Fibroblast of lung (primary cell): ENCODE results near the gene PRCC. TPM values are rescaled to one million over a fixed set of nuclear protein-coding genes. Genes with fewer than 3 reads are reported as not detected.

Source experiments
- DNase-seq, 2 donors: peaks; one replicate each; pipeline versions ENCODE4 v3.0.0 to v3.0.0-alpha.2; 2010; ENCODE audit warnings: low read depth in 2 of 2
- H2AFZ ChIP-seq: 2 replicates; pipeline ENCODE4 v1.5.1; 2012; ENCODE audit warnings: low read length, control low read depth, inconsistent platforms
- H3K27ac ChIP-seq: 2 replicates; pipeline ENCODE4 v1.5.1; 2011; ENCODE audit warnings: low read length, control low read depth; ENCODE audit not compliant: insufficient read depth
- H3K27me3 ChIP-seq: 2 replicates; pipeline ENCODE4 v1.5.1; 2011; ENCODE audit warnings: mild to moderate bottlenecking, low read length; ENCODE audit not compliant: control insufficient read depth, insufficient read depth
- H3K36me3 ChIP-seq: 2 replicates; pipeline ENCODE4 v1.5.1; 2011; ENCODE audit warnings: low read length; ENCODE audit not compliant: control insufficient read depth, insufficient read depth
- H3K4me1 ChIP-seq: 2 replicates; pipeline ENCODE4 v1.5.1; 2011; ENCODE audit warnings: low read length; ENCODE audit not compliant: control insufficient read depth, insufficient read depth; ENCODE audit errors: extremely low read depth
- H3K4me2 ChIP-seq: 2 replicates; pipeline ENCODE4 v1.5.1; 2011; ENCODE audit warnings: low read length, control low read depth; ENCODE audit not compliant: insufficient read depth; ENCODE audit errors: extremely low read depth
- H3K4me3 ChIP-seq, 4 experiments: fragments of 200-600 bp in 1 of 4; sonication (generic) in 1 of 4; replicated peaks in 1 of 4; 2 replicates each; pipeline ENCODE4 v1.5.1; 2011 to 2016; ENCODE audit warnings: low read length in 4 of 4, low read depth in 3 of 4, mild to moderate bottlenecking in 3 of 4, control low read depth in 2 of 4, inconsistent platforms in 1 of 4, mixed read lengths in 1 of 4; ENCODE audit not compliant: insufficient read depth in 1 of 4; ENCODE audit errors: control extremely low read depth in 1 of 4
- H3K79me2 ChIP-seq: 2 replicates; pipeline ENCODE4 v1.5.1; 2012; ENCODE audit warnings: mild to moderate bottlenecking, low read length, inconsistent platforms; ENCODE audit not compliant: control insufficient read depth, insufficient read depth
- H3K9ac ChIP-seq: 2 replicates; pipeline ENCODE4 v1.5.1; 2011; ENCODE audit warnings: mild to moderate bottlenecking, low read length, control low read depth; ENCODE audit not compliant: insufficient read depth
- H3K9me3 ChIP-seq: 2 replicates; pipeline ENCODE4 v1.5.1; 2012; ENCODE audit warnings: low read depth, low read length; ENCODE audit not compliant: control insufficient read depth, insufficient read depth
- H4K20me1 ChIP-seq: 2 replicates; pipeline ENCODE4 v1.5.1; 2011; ENCODE audit warnings: low read length; ENCODE audit not compliant: control insufficient read depth, insufficient read depth; ENCODE audit errors: extremely low read depth
- EZH2 ChIP-seq: IDR thresholded peaks from 2 replicates; pipeline ENCODE4 v1.5.1; 2012; ENCODE audit warnings: low read length, control low read depth, mild to moderate bottlenecking; ENCODE audit errors: missing control alignments
- polyA plus RNA-seq, 2 donors: library from polyadenylated mRNA; depleted of rRNA in 1 of 2; stranded (reverse) in 1 of 2; unstranded in 1 of 2; fragments of >200 nt; gene quantifications; 2 replicates each; pipeline ENCODE4 v1.2.1, GENCODE V29; 2011 to 2012; ENCODE audit warnings: missing spikeins in 1 of 2
- total RNA-seq: library from RNA; depleted of rRNA; stranded (reverse); fragments of >200 nt; gene quantifications from 2 replicates; pipeline ENCODE4 v1.2.1, GENCODE V29; 2014
- TF ChIP-seq, protein P1 (sequence below), 2 donors: IDR thresholded peaks in 1 of 2; conservative IDR thresholded peaks in 1 of 2; 1 replicate in 1 of 2; 2 replicates in 1 of 2; pipeline ENCODE4 v1.5.1; 2011 to 2012; ENCODE audit warnings: low read length in 2 of 2, control low read depth in 1 of 2, inconsistent platforms in 1 of 2, low read depth in 1 of 2, mild to moderate bottlenecking in 1 of 2

PRCC gene
- total and polyA plus RNA-seq, 2 donors (not counting 1 experiment from before 2014, with no cell fraction given) = 13.2 to 52.0 TPM

DNA sequence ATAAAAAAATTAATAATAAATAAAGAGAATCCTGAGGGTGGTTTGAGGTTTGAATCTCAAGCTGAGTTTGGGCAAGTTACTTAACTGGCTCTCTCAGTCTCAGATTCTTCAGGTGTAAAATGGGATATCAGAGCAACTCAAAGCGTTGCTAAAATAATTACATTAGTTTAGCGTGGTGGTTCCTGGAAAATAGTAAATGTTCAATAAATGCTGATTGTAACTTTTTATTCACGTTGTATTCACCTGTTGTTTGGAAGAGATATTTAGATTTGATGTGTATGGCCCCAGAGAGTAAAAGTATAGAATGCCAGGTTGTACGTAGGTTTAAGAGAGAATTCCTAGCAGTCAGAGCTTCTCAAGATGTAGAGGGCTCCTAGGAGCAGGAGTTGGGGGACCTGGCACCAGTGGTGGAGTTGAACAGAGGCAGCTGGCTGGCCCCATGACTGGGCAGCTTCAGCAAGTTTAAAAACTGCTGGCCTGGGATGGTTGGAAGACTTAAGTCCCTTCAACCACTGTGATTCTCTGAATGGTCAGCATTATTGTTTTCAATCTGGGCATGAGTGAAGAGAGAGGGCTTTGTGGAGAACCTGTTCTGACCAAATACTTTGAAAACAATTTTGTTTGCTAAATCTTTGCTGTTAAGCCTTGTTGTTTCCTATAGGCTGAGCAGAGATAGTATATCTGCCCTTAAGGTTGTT is 22.4 kb downstream of the PRCC start:
- Histone ChIP-seq H3K79me2 (no peaks in the 10 kb centered on the region), H3K4me3 (no peak overlapping the region), H3K27me3 (no peaks in the 10 kb centered on the region), H3K4me2 (no peak overlapping the region), H4K20me1 (no peaks in the 10 kb centered on the region), H2AFZ (no peak overlapping the region), H3K27ac (no peak overlapping the region), H3K36me3 (peaks cover 12% of the 10 kb centered on the region), H3K4me1 (no peaks in the 10 kb centered on the region), H3K9ac (no peak overlapping the region), H3K9me3 (no peaks in the 10 kb centered on the region)
- DNase-seq = no peak
- TF ChIP-seq, protein P1, sequence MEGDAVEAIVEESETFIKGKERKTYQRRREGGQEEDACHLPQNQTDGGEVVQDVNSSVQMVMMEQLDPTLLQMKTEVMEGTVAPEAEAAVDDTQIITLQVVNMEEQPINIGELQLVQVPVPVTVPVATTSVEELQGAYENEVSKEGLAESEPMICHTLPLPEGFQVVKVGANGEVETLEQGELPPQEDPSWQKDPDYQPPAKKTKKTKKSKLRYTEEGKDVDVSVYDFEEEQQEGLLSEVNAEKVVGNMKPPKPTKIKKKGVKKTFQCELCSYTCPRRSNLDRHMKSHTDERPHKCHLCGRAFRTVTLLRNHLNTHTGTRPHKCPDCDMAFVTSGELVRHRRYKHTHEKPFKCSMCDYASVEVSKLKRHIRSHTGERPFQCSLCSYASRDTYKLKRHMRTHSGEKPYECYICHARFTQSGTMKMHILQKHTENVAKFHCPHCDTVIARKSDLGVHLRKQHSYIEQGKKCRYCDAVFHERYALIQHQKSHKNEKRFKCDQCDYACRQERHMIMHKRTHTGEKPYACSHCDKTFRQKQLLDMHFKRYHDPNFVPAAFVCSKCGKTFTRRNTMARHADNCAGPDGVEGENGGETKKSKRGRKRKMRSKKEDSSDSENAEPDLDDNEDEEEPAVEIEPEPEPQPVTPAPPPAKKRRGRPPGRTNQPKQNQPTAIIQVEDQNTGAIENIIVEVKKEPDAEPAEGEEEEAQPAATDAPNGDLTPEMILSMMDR (conservative IDR thresholded peaks at IDR 0.05 in 1 of 2, IDR thresholded peaks at IDR 0.05 in 1 of 2; ENCODE audit: low read depth in 1 of 2, low read length in 2 of 2) = no peak
- TF ChIP-seq EZH2 = no peak

DNA sequence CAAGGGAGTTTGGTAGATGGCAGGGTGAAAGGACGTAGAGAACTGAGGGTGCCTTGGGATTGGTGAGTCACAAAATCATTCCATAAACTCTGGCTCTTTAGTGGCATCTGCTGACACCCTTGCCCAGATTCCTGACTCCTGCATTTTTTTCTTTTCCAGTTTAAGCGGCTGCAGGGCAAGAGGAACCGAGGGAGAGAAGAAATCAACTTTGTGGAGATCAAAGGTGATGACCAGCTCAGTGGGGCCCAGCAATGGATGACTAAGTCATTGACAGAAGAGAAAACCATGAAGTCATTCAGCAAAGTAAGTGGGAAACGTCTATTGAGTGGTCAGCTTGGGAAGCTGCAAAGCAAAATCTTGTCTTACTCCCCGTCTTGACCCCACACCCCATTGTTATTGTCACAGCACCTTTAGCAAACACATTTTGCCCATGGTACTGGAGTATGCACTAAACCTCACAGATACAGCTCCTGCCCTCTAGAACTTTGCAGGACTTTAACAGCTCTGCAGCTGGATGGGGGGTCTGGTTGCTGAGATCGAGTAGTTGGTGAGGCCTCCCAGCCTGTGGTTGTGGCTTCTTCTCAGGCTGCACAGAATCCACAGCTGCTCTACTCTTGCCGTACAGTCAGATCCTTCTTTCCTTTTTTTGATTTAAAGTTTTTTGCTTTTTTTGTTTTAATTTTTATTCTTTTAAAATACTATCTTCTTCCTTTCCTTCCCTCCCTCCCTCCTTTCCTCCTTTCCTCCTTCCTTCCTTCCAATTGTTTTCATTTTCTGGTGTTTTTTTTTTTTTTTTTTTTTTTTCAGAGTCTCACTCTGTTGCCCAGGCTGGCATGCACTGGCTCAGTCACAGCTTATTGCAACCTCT is 27.4 kb downstream of the PRCC start:
- Histone ChIP-seq H3K27ac (no peak overlapping the region), H3K9ac (no peak overlapping the region), H3K36me3 (peaks cover 14% of the 10 kb centered on the region), H3K4me3 (no peak overlapping the region), H2AFZ (no peak overlapping the region), H3K27me3 (no peaks in the 10 kb centered on the region), H3K79me2 (no peaks in the 10 kb centered on the region), H4K20me1 (no peaks in the 10 kb centered on the region), H3K9me3 (no peaks in the 10 kb centered on the region), H3K4me2 (no peak overlapping the region), H3K4me1 (no peaks in the 10 kb centered on the region)
- TF ChIP-seq EZH2 = no peak
- TF ChIP-seq, protein P1 (conservative IDR thresholded peaks at IDR 0.05 in 1 of 2, IDR thresholded peaks at IDR 0.05 in 1 of 2; ENCODE audit: low read depth in 1 of 2, low read length in 2 of 2) = no peak
- DNase-seq = peak in 1 of 2 donors; percentile 36

DNA sequence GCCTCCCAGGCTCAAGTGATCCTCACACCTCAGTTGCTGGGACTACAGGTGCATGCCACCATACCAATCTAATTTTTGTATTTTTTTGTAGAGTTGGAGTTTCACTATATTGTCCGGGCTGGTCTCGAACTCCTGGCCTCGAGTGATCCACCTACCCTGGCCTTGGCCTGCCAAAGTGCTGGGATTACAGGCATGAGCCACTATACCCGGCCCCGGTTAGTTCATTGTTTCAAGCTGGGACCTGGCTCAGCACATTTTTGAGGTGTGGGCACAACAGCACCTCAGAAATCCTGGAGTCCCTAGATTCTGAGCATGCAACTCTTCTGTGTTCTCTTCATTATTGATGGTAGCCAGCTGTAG is 28.0 kb downstream of the PRCC start:
- no peak overlapping the region for H3K27ac ChIP-seq
- TF ChIP-seq, protein P1 (conservative IDR thresholded peaks at IDR 0.05 in 1 of 2, IDR thresholded peaks at IDR 0.05 in 1 of 2; ENCODE audit: low read depth in 1 of 2, low read length in 2 of 2) = no peak
- TF ChIP-seq EZH2 = no peak

More for the DNA sequence above, 28.0 kb downstream of the PRCC start:
- Histone ChIP-seq H3K79me2 (no peaks in the 10 kb centered on the region), H3K4me2 (no peak overlapping the region), H3K36me3 (peaks cover 14% of the 10 kb centered on the region), H2AFZ (no peak overlapping the region), H3K4me1 (no peaks in the 10 kb centered on the region), H3K27me3 (no peaks in the 10 kb centered on the region), H3K9ac (no peak overlapping the region), H4K20me1 (no peaks in the 10 kb centered on the region), H3K9me3 (no peaks in the 10 kb centered on the region), H3K4me3 (no peak overlapping the region)
- no peak for DNase-seq
